Hepatocyte (in vitro differentiated cells): ENCODE data around the gene CDK2AP2.

Experiments used
- EZH2 ChIP-seq: fragments of 200-600 bp; sonication (generic); IDR thresholded peaks from 2 replicates; pipeline ENCODE4 v1.6.1; 2016; ENCODE audit warnings: antibody characterized with exemption, mild to moderate bottlenecking, borderline replicate concordance
- TF ChIP-seq, protein P1 (sequence below): fragments of 200-600 bp; sonication (generic); IDR thresholded peaks from 2 replicates; pipeline ENCODE4 v1.5.1; 2016; ENCODE audit warnings: antibody characterized with exemption, mild to moderate bottlenecking; ENCODE audit not compliant: poor library complexity

DNA sequence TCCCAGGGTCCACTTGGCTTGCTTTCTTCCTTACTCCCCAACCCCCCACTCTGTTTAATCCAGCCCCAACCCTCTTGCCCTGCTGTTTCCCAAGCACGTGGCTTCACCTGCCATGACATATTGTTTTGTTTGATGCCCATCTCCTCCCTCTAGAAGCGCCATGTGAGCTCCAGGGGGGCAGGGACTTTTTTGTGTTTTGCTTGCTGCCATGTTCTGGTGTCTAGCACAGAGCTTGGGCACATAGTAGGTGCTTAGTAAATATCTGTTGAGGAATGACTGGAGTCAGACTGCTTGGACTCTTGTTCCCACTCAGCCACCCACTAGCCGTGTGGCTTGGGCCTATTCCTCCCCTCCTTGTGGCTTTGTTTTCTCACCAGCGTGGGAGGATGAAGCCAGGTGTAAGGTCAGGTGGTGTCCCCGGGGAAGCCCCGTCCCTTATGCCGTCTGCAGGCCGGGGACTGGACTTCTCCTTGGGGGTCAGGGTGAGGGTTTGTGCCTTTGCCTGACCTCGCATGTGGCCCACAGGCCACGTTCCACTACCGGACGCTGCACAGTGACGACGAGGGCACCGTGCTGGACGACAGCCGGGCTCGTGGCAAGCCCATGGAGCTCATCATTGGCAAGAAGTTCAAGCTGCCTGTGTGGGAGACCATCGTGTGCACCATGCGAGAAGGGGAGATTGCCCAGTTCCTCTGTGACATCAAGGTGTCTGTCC, 21.3 kb downstream of the CDK2AP2 start:
- TF ChIP-seq, protein P1, sequence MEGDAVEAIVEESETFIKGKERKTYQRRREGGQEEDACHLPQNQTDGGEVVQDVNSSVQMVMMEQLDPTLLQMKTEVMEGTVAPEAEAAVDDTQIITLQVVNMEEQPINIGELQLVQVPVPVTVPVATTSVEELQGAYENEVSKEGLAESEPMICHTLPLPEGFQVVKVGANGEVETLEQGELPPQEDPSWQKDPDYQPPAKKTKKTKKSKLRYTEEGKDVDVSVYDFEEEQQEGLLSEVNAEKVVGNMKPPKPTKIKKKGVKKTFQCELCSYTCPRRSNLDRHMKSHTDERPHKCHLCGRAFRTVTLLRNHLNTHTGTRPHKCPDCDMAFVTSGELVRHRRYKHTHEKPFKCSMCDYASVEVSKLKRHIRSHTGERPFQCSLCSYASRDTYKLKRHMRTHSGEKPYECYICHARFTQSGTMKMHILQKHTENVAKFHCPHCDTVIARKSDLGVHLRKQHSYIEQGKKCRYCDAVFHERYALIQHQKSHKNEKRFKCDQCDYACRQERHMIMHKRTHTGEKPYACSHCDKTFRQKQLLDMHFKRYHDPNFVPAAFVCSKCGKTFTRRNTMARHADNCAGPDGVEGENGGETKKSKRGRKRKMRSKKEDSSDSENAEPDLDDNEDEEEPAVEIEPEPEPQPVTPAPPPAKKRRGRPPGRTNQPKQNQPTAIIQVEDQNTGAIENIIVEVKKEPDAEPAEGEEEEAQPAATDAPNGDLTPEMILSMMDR: no peak
- TF ChIP-seq EZH2: no peak
